GM18951 (cell line): ENCODE measurements around the gene SLC23A1.
"Not testable (repeated sequence)": the region's sequence is repeated elsewhere in the genome, so short reads cannot be mapped to it uniquely, and the experiment has no call there.

Experiments used
- POLR2A ChIP-seq: IDR thresholded peaks from 4 replicates; pipeline ENCODE4 v1.6.1; 2011; ENCODE audit warnings: mild to moderate bottlenecking; ENCODE audit not compliant: insufficient read length, insufficient read depth; ENCODE audit errors: extremely low read depth
- in situ Hi-C: fragments of 300-500 bp; cut with MboI; formaldehyde crosslinking; loops from one replicate; pipeline ENCODE4 v1.12.0; 2022; ENCODE audit warnings: low sequenced_read_pairs, mixed read lengths, inconsistent platforms; ENCODE audit not compliant: unreplicated experiment

SLC23A1 gene

GRCh38 chr5:139413963-139414362 lies 30.9 kb upstream of the SLC23A1 start:
- TF ChIP-seq POLR2A = no peak
- in situ Hi-C loops = no loop called here

DNA sequence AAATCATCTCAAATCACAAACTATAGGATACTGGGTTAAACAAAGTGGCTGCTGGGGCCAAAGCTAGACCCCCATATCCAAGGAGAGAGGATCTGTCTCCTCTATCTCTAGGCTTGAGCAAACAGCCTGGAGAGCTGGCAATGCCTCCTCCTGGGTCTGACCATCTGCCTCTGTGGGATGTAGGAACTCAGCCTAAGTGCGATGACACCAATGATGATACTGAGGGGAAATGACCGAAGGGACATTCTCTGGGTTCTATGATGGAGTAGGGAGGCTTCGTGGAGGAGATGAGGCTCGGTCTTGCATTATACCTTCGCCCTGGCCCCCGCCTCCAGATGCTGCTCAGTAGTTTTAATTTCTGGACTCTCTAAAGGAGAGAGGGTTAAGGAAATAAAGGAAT lies 30.1 kb upstream of the SLC23A1 start:
- no peak for TF ChIP-seq POLR2A
- in situ Hi-C loops = no loop called here

DNA sequence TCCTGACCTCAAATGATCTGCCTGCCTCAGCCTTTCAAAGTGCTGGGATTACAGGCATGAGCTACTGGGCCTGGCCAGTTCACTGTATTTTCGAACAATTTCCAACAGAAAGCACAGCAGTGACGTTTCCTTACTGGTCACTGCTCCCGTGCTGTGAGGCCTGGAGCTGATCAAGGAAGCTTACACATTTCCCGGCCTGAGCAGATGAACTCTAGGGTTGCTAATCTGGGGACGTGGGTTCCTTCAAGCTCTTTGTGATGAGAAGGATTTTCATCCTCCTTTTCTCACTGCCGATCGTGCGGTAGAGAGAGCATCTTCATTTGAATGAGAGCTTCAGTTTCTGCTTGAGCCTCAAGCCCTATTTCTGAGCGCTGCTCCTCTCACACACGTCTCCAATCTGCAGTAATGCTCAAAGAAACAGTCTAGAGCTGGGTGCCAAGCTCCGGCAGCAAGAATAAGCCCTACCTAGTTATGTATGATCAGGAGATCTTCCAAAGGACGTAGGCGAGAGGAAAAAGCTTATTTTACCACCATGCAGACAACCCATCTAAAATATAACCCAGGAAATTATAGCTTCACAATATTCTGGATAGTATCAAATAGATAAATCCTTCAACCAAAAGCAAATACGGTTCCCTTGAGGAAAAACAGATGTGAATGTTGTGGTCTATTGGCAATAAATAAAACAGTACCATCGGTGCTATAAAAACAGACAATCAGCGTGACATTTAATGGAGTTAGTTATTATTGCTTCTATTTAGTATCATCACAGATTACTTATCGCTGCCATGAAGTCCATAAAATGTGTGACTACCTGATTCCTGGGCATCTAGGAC lies 28.1 kb upstream of the SLC23A1 start:
- in situ Hi-C loops = no loop called here
- no peak for TF ChIP-seq POLR2A

DNA sequence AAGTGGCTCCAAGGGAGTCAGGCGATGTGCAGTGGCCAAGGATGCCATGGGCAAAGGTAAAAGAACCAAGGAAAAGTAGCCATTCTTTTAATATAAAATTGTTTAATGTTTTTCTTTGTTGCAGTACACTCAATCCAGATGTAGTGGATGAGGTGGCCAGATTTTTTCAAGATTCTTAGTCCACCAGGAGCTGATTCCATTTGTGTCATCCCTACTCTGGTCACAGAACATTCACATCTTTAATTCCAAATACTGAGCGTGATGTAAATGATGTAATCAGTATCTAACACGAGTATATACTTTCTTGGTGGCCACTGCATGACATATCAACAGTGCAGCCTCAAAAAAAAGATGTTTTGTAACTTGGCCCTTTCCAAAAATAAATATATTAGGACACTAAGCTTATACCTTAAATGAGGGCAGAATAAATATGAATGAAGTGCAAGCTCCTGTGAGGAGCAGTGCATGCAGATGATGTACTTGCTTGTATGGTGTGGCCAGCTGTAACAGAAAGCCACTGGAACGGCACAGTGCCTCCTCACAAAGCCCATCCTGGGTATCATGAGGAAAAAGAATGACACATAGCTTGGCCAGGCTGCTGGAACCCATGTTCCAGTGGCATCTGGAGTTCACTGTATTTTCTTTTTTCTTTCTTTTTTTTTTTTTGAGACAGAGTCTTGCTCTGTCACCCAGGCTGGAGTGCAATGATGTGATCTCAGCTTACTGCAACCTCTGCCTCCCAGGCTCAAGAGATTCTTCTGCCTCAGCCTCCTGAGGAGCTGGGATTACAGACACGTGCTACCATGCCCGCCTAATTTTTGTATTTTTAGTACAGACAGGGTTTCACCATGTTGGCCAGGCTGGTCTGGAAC lies 27.3 kb upstream of the SLC23A1 start:
- TF ChIP-seq POLR2A = no peak
- in situ Hi-C loops = no loop called here

GRCh38 chr5:139409116-139409515 lies 26.0 kb upstream of the SLC23A1 start:
- in situ Hi-C loops = not testable (repeated sequence)

DNA sequence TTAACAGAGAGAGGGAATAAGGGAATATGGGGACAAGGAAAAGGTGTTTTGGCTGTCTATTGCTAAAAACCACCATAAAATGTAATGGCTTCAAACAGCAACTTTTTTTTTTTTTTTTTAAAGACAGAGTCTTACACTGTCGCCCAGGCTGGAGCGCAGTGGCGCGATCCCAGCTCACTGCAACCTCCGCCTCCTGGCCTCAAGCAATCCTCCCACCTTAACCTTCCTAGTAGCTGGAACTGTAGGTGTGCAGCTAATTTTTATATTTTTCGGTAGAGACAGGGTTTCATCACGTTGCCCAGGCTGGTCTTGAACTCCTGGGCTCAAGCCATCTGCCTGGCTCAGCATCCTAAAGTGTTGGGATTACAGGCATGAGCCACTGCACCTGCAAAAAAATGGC lies 25.1 kb upstream of the SLC23A1 start:
- TF ChIP-seq POLR2A = no peak
- in situ Hi-C loops = no loop called here

GRCh38 chr5:139407517-139407916 lies 24.4 kb upstream of the SLC23A1 start:
- in situ Hi-C loops = no loop called here
- no peak for TF ChIP-seq POLR2A

DNA sequence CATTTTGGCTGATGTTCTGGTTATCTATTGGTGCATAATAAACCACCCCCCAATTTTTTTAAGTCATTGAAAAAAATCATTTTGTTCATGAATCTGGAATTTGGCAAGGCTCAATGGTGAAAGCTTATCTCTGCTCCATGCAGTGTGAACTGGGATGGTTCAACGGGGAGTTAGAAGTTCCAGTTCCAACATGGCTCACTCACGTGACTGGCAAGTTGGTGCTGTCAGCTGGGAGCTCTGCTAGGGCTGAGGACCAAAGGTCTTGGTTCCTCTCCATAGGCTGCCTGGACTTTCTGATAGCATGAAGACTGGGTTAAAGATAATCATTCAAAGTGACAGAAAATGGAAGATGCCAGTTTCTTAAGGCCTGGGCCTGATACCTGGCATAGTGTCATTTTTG lies 23.9 kb upstream of the SLC23A1 start:
- in situ Hi-C loops = no loop called here
- no peak for TF ChIP-seq POLR2A

DNA sequence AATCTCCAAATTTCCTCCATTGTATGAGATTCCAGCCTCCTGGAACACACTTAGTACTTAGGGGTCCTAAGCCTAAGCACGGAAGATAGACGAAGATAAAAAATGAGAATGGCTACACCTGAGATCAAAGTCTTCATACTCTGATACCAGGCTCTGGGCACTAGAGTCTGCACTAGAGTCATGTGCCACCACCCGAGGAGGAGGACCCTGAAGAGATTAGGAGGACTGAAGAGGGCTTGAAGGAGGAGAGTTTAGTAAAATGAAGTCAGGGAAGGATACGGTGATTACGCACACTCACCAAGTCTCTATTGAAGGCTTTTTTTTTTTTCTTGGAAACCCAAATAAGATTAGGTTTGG lies 21.4 kb upstream of the SLC23A1 start:
- in situ Hi-C loops = no loop called here
- TF ChIP-seq POLR2A = no peak

- in situ Hi-C loops = no loop called here
These were observed 20.8 kb upstream of the SLC23A1 start, which contains the start of gene SPATA24 for GRCh38 chr5:139403787-139404483. Gene SPATA24 (minus strand): TSS chr5:139404089. CDS start chr5:139404060, 29 bp downstream.

GRCh38 chr5:139403418-139403786 lies 20.3 kb upstream of the SLC23A1 start:
- in situ Hi-C loops = no loop called here
- peak; percentile 0 for TF ChIP-seq POLR2A

More at GRCh38 chr5:139403787-139404483, 20.8 kb upstream of the SLC23A1 start, which contains the start of gene SPATA24:
- peak; percentile 55 for TF ChIP-seq POLR2A

DNA sequence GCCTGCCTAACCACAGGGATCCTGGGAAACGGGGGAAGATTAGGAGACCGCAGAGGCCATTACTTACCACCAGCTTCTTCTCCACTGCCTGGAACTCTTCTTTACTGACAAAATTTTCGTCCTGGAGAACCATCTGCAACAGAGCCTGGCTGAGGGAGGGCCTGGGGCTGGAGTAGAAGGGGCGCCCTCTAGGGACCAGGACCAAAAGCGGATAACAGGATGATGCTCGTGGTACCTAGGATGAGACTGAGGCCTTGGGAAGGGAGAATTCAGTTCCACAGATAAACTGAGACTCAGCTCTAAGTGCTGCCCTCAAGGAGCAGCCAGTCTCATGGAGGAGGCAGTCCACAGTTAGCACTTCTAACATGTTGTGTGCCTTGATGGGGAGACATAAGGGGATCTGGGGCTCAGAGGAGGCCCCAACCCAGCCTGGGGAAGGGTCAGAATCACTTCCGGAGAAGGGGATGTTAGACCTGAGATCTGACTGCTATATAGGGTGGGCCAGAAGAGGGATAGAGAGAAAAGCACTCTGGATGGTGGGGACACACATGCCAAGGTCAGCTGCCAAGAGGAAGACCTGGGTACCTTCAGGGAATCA lies 19.6 kb upstream of the SLC23A1 start:
- in situ Hi-C loops = no loop called here
- no peak for TF ChIP-seq POLR2A

GRCh38 chr5:139401546-139401945 lies 18.4 kb upstream of the SLC23A1 start:
- TF ChIP-seq POLR2A = no peak
- in situ Hi-C loops = no loop called here
